Measurements from ENCODE around the gene RARB. TPM values are rescaled to one million over a fixed set of nuclear protein-coding genes. Genes with fewer than 3 reads are reported as not detected.

RARB gene
- total and polyA plus RNA-seq, 2 of the 13 experiments (the other 11 are each of a cell fraction or from before 2014, with no cell fraction given) = 0.16 TPM; not detected in 1

- H3K79me2 ChIP-seq (ENCODE audit: insufficient read depth, low read length) = no peaks in the 10 kb centered on the region
- no TSS peak for BruUV-seq (replicated peaks)
- H3K4me3 ChIP-seq (replicated peaks in 1 of 3; ENCODE audit: insufficient read depth in 1 of 3, low read depth in 2 of 3, low read length in 3 of 3) = no peak overlapping the region
- ChIA-PET CTCF (ENCODE audit: low intra/inter-chr PET ratio, low total read pairs) (no interaction called here), POLR2A (no interaction called here)
- H3K27me3 ChIP-seq (ENCODE audit: control insufficient read depth in 1 of 2, insufficient read depth in 2 of 2, low read length in 2 of 2) = no peaks in the 10 kb centered on the region
- H3K4me2 ChIP-seq (ENCODE audit: low read depth, low read length) = no peak overlapping the region
- H3K9ac ChIP-seq (ENCODE audit: insufficient read depth, low read depth, low read length) = no peak overlapping the region
- TF ChIP-seq SIN3B (IDR thresholded peaks at IDR 0.05; ENCODE audit: low read length) (no peak), SP2 (CRISPR knock-in tag; IDR thresholded peaks at IDR 0.05) (no peak), FOSL1 (CRISPR knock-in tag; IDR thresholded peaks at IDR 0.05; ENCODE audit: borderline replicate concordance) (no peak), MIER2 (CRISPR knock-in tag; IDR thresholded peaks at IDR 0.05) (no peak), ZFY (CRISPR knock-in tag; IDR thresholded peaks at IDR 0.05) (no peak), ZNF841 (CRISPR knock-in tag; IDR thresholded peaks at IDR 0.05; ENCODE audit: borderline replicate concordance) (no peak), EEA1 (CRISPR knock-in tag; IDR thresholded peaks at IDR 0.05; ENCODE audit: borderline replicate concordance) (no peak), ZEB1 (IDR thresholded peaks at IDR 0.05; ENCODE audit: insufficient replicate concordance, low read depth) (no peak), SIX1 (CRISPR knock-in tag; IDR thresholded peaks at IDR 0.05; ENCODE audit: borderline replicate concordance) (no peak), NFE2 (CRISPR knock-in tag; IDR thresholded peaks at IDR 0.05) (no peak), NFKB2 (CRISPR knock-in tag; IDR thresholded peaks at IDR 0.05; ENCODE audit: borderline replicate concordance) (no peak), SMAD3 (CRISPR knock-in tag; IDR thresholded peaks at IDR 0.05) (no peak), GABPB1 (CRISPR knock-in tag; IDR thresholded peaks at IDR 0.05) (no peak)
- TF ChIP-seq, protein P1, sequence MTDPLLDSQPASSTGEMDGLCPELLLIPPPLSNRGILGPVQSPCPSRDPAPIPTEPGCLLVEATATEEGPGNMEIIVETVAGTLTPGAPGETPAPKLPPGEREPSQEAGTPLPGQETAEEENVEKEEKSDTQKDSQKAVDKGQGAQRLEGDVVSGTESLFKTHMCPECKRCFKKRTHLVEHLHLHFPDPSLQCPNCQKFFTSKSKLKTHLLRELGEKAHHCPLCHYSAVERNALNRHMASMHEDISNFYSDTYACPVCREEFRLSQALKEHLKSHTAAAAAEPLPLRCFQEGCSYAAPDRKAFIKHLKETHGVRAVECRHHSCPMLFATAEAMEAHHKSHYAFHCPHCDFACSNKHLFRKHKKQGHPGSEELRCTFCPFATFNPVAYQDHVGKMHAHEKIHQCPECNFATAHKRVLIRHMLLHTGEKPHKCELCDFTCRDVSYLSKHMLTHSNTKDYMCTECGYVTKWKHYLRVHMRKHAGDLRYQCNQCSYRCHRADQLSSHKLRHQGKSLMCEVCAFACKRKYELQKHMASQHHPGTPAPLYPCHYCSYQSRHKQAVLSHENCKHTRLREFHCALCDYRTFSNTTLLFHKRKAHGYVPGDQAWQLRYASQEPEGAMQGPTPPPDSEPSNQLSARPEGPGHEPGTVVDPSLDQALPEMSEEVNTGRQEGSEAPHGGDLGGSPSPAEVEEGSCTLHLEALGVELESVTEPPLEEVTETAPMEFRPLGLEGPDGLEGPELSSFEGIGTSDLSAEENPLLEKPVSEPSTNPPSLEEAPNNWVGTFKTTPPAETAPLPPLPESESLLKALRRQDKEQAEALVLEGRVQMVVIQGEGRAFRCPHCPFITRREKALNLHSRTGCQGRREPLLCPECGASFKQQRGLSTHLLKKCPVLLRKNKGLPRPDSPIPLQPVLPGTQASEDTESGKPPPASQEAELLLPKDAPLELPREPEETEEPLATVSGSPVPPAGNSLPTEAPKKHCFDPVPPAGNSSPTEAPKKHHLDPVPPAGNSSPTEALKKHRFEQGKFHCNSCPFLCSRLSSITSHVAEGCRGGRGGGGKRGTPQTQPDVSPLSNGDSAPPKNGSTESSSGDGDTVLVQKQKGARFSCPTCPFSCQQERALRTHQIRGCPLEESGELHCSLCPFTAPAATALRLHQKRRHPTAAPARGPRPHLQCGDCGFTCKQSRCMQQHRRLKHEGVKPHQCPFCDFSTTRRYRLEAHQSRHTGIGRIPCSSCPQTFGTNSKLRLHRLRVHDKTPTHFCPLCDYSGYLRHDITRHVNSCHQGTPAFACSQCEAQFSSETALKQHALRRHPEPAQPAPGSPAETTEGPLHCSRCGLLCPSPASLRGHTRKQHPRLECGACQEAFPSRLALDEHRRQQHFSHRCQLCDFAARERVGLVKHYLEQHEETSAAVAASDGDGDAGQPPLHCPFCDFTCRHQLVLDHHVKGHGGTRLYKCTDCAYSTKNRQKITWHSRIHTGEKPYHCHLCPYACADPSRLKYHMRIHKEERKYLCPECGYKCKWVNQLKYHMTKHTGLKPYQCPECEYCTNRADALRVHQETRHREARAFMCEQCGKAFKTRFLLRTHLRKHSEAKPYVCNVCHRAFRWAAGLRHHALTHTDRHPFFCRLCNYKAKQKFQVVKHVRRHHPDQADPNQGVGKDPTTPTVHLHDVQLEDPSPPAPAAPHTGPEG (CRISPR knock-in tag; IDR thresholded peaks at IDR 0.05) = no peak
- TF ChIP-seq, protein P2, sequence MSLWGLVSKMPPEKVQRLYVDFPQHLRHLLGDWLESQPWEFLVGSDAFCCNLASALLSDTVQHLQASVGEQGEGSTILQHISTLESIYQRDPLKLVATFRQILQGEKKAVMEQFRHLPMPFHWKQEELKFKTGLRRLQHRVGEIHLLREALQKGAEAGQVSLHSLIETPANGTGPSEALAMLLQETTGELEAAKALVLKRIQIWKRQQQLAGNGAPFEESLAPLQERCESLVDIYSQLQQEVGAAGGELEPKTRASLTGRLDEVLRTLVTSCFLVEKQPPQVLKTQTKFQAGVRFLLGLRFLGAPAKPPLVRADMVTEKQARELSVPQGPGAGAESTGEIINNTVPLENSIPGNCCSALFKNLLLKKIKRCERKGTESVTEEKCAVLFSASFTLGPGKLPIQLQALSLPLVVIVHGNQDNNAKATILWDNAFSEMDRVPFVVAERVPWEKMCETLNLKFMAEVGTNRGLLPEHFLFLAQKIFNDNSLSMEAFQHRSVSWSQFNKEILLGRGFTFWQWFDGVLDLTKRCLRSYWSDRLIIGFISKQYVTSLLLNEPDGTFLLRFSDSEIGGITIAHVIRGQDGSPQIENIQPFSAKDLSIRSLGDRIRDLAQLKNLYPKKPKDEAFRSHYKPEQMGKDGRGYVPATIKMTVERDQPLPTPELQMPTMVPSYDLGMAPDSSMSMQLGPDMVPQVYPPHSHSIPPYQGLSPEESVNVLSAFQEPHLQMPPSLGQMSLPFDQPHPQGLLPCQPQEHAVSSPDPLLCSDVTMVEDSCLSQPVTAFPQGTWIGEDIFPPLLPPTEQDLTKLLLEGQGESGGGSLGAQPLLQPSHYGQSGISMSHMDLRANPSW (CRISPR knock-in tag; IDR thresholded peaks at IDR 0.05; ENCODE audit: borderline replicate concordance) = no peak
- TF ChIP-seq, protein P3, sequence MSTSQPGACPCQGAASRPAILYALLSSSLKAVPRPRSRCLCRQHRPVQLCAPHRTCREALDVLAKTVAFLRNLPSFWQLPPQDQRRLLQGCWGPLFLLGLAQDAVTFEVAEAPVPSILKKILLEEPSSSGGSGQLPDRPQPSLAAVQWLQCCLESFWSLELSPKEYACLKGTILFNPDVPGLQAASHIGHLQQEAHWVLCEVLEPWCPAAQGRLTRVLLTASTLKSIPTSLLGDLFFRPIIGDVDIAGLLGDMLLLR (CRISPR knock-in tag; IDR thresholded peaks at IDR 0.05) = no peak
- no peaks in the 10 kb centered on the region for H4K20me1 ChIP-seq (ENCODE audit: insufficient read depth, low read length)
- no peak for DNase-seq (ENCODE audit: low spot score)
- no peaks in the 10 kb centered on the region for H3K9me3 ChIP-seq (ENCODE audit: low read length)
- H3K27ac ChIP-seq (ENCODE audit: extremely low read length, insufficient read depth, low read length) = no peak overlapping the region
- no peaks in the 10 kb centered on the region for H3K36me3 ChIP-seq (replicated peaks in 1 of 2; ENCODE audit: control insufficient read depth in 1 of 2, insufficient read depth in 2 of 2, low read length in 2 of 2)
- intact Hi-C loops (cut with micrococcal nuclease; ENCODE audit: unreplicated experiment) (no loop called here), in situ Hi-C loops (cut with HindIII; ENCODE audit: extremely low pct_ligation_motif_present, low pct_unique_long_range_greater_than_20kb) (loop anchor here (10.0 kb wide), 1 partner anchor 164 kb away; the partner anchor contains the start of gene RARB)
- no peak for ATAC-seq
- H3K4me1 ChIP-seq (ENCODE audit: insufficient read depth, low read length) = peaks cover 21% of the 10 kb centered on the region
- no peak for FAIRE-seq
- no peak overlapping the region for H2AFZ ChIP-seq (ENCODE audit: low read length)
- WGBS (ENCODE audit: low lambda C conversion rate) = 55% methylated on average over 6 of the region's 8 CpGs
Measured at GRCh38 chr3:25588441-25589103, 160.5 kb downstream of the RARB start.

Data from HepG2 (cell line).